Breast epithelium (tissue), 4 donors: ENCODE data around the gene STXBP4. TPM values are rescaled to one million over a fixed set of nuclear protein-coding genes. Genes with fewer than 3 reads are reported as not detected.

Source experiments
- DNase-seq, 2 donors: peaks; one replicate each; pipeline ENCODE4 v3.0.0-alpha.2; 2019; ENCODE audit warnings: low spot score in 2 of 2
- H3K27ac ChIP-seq, 2 donors: fragments of 200-600 bp; sonication (generic) in 1 of 2; one replicate each; pipeline ENCODE4 v1.5.1; 2016 to 2019; ENCODE audit warnings: mild to moderate bottlenecking in 1 of 2
- H3K27me3 ChIP-seq, 2 donors: fragments of 200-600 bp; sonication (generic) in 1 of 2; one replicate each; pipeline versions ENCODE4 v1.5.1 to v1.6.0; 2017 to 2019; ENCODE audit warnings: control low read depth in 1 of 2, mild to moderate bottlenecking in 1 of 2
- H3K36me3 ChIP-seq: fragments of 200-600 bp; one replicate; pipeline ENCODE4 v1.5.1; 2019
- H3K4me1 ChIP-seq, 2 donors: fragments of 200-600 bp; sonication (generic); one replicate each; pipeline ENCODE4 v1.5.1; 2016 to 2019; ENCODE audit warnings: control low read depth in 1 of 2
- H3K4me3 ChIP-seq, 3 donors: fragments of 200-600 bp; sonication (generic); 1 replicate in 2 of 3; 2 replicates in 1 of 3; pipeline ENCODE4 v1.5.1; 2016 to 2019; ENCODE audit warnings: mild to moderate bottlenecking in 3 of 3, moderate library complexity in 2 of 3
- H3K9me3 ChIP-seq, 2 donors: fragments of 200-600 bp; sonication (generic) in 1 of 2; one replicate each; pipeline ENCODE4 v1.5.1; 2016 to 2019; ENCODE audit warnings: control low read depth in 1 of 2
- POLR2A ChIP-seq: fragments of 450-650 bp; IDR thresholded peaks from one replicate; pipeline ENCODE4 v1.6.1; 2016; ENCODE audit warnings: antibody characterized with exemption, mild to moderate bottlenecking, moderate library complexity
- POLR2AphosphoS5 ChIP-seq, 3 donors: sonication (generic); formaldehyde crosslinking; IDR thresholded peaks; one replicate each; pipeline ENCODE4 v1.6.1; 2017; ENCODE audit warnings: antibody characterized with exemption in 3 of 3
- intact Hi-C: fragments of 100-400 bp; cut with DNase I; formaldehyde crosslinking; loops from one replicate; pipeline ENCODE4 v1.15.1; 2023; ENCODE audit warnings: low total_unique reads
- total RNA-seq, 3 donors: library from RNA; depleted of rRNA; stranded (reverse); fragments of >200 nt; gene quantifications; one replicate each; pipeline ENCODE4 v1.1.0, GENCODE V29; 2016
- TF ChIP-seq, protein P1 (sequence below), 3 donors: fragments of 450-650 bp; IDR thresholded peaks; one replicate each; pipeline ENCODE4 v1.5.1; 2016 to 2017; ENCODE audit warnings: antibody characterized with exemption in 3 of 3, mild to moderate bottlenecking in 3 of 3, moderate library complexity in 3 of 3

Gene STXBP4
- total RNA-seq, 3 donors from 2014 or later, result 10.4 to 29.2 (median 20.2) TPM

GRCh38 chr17:54996441-54996840, 27.9 kb downstream of the STXBP4 start:
- intact Hi-C loops, result no loop called here
- H3K27me3 ChIP-seq, result no peaks in the 10 kb centered on the region
- no peak overlapping the region for H3K4me3 ChIP-seq
- no peaks in the 10 kb centered on the region for H3K9me3 ChIP-seq
- H3K27ac ChIP-seq, result no peak overlapping the region
- H3K36me3 ChIP-seq, result no peaks in the 10 kb centered on the region
- no peak for DNase-seq
- H3K4me1 ChIP-seq, result no peaks in the 10 kb centered on the region
- no peak for TF ChIP-seq POLR2A
- TF ChIP-seq, protein P1, sequence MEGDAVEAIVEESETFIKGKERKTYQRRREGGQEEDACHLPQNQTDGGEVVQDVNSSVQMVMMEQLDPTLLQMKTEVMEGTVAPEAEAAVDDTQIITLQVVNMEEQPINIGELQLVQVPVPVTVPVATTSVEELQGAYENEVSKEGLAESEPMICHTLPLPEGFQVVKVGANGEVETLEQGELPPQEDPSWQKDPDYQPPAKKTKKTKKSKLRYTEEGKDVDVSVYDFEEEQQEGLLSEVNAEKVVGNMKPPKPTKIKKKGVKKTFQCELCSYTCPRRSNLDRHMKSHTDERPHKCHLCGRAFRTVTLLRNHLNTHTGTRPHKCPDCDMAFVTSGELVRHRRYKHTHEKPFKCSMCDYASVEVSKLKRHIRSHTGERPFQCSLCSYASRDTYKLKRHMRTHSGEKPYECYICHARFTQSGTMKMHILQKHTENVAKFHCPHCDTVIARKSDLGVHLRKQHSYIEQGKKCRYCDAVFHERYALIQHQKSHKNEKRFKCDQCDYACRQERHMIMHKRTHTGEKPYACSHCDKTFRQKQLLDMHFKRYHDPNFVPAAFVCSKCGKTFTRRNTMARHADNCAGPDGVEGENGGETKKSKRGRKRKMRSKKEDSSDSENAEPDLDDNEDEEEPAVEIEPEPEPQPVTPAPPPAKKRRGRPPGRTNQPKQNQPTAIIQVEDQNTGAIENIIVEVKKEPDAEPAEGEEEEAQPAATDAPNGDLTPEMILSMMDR (IDR thresholded peaks at IDR 0.05), result no peak
- TF ChIP-seq POLR2AphosphoS5 (IDR thresholded peaks at IDR 0.05), result no peak

- no peak for DNase-seq
- TF ChIP-seq, protein P1 (IDR thresholded peaks at IDR 0.05), result no peak
- TF ChIP-seq POLR2AphosphoS5 (IDR thresholded peaks at IDR 0.05), result no peak
- TF ChIP-seq POLR2A, result no peak
- Histone ChIP-seq H3K9me3 (no peaks in the 10 kb centered on the region), H3K27ac (no peak overlapping the region), H3K4me1 (no peaks in the 10 kb centered on the region), H3K4me3 (no peak overlapping the region), H3K27me3 (no peaks in the 10 kb centered on the region), H3K36me3 (no peaks in the 10 kb centered on the region)
- intact Hi-C loops, result no loop called here
Measured at GRCh38 chr17:55002458-55002857, 33.9 kb downstream of the STXBP4 start.

DNA sequence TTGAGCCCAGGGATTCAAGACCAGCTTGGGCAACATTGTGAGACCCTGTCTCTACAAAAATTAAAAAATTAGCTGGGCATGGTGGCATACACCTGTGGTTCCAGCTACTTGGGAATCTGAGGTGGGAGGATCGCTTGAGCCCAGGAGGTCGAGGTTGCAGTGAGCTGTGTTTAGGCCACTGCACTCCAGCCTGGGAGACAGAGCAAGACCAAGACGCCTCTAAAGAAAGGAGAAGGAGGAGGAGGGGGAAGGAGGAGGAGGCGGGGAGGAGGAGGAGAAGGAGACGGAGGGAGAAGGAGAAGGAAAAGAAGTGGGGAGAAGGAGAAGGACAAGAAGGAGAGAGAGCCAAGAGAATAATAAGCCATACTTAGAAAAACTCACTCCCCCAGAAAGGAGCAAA, 35.9 kb downstream of the STXBP4 start:
- Histone ChIP-seq H3K27me3 (no peaks in the 10 kb centered on the region), H3K27ac (no peak overlapping the region), H3K36me3 (no peaks in the 10 kb centered on the region), H3K4me1 (no peaks in the 10 kb centered on the region), H3K4me3 (no peak overlapping the region), H3K9me3 (no peaks in the 10 kb centered on the region)
- intact Hi-C loops, result no loop called here
- no peak for DNase-seq
- TF ChIP-seq, protein P1 (IDR thresholded peaks at IDR 0.05), result no peak
- TF ChIP-seq POLR2A (no peak), POLR2AphosphoS5 (IDR thresholded peaks at IDR 0.05) (no peak)

DNA sequence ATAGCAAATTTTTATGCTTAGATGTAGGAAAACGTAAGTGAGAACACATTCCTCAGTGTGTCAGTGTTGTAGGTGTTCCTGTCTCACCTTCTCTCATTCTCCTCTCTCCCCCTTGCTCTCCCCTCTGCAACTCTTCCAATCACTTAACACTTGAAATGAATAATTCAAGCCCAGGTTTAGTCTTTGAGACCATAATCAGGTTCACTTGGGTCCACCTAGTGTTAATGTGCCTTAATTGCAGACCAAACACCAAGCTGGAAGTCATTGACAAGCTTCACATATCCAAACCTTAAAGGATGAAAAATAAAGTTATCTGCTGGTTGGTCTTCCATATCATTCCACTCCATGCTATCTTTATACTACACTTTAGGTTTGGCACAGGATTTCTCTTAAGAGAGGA, 37.0 kb downstream of the STXBP4 start:
- H3K27ac ChIP-seq, result no peak overlapping the region
- H3K36me3 ChIP-seq, result peaks cover 2% of the 10 kb centered on the region
- intact Hi-C loops, result no loop called here
- no peak for DNase-seq
- no peaks in the 10 kb centered on the region for H3K4me1 ChIP-seq
- TF ChIP-seq, protein P1 (IDR thresholded peaks at IDR 0.05), result no peak
- TF ChIP-seq POLR2AphosphoS5 (IDR thresholded peaks at IDR 0.05), result no peak
- TF ChIP-seq POLR2A, result no peak
- no peaks in the 10 kb centered on the region for H3K27me3 ChIP-seq
- no peaks in the 10 kb centered on the region for H3K9me3 ChIP-seq
- H3K4me3 ChIP-seq, result no peak overlapping the region

DNA sequence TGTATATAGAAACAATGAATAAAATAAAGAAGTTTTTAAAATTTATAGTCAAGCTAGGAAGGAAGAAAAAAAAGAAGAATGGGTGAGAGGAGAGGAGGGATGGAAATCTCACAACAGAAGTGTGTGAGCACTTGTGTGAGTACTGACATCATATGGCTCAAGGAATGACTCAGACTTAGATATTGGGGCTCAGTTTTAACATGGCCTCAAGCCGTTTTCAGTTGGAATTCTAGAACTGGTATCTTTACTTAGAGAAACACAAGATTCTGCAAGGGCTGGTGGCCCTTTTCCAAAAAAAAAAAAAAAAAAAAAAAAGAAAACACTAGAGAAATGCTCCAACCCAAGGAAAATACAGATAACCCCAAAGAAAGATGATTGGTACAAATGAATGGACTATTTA, 55.1 kb downstream of the STXBP4 start:
- intact Hi-C loops, result no loop called here

More for the DNA sequence above, 55.1 kb downstream of the STXBP4 start:
- H3K9me3 ChIP-seq, result no peaks in the 10 kb centered on the region
- no peak for DNase-seq
- no peak overlapping the region for H3K4me3 ChIP-seq
- H3K27ac ChIP-seq, result no peak overlapping the region
- H3K27me3 ChIP-seq, result no peaks in the 10 kb centered on the region
- no peaks in the 10 kb centered on the region for H3K4me1 ChIP-seq
- no peaks in the 10 kb centered on the region for H3K36me3 ChIP-seq
- TF ChIP-seq, protein P1 (IDR thresholded peaks at IDR 0.05), result no peak
- no peak for TF ChIP-seq POLR2A
- no peak for TF ChIP-seq POLR2AphosphoS5 (IDR thresholded peaks at IDR 0.05)
